Mesothelial cell of epicardium (in vitro differentiated cells): ENCODE data around the gene ERG. TPM values are rescaled to one million over a fixed set of nuclear protein-coding genes. Genes with fewer than 3 reads are reported as not detected.

ENCODE experiments used
- DNase-seq, 2 experiments: peaks; one replicate each; pipeline ENCODE4 v3.0.0; 2021; ENCODE audit warnings: low spot score in 2 of 2; ENCODE audit not compliant: unreplicated experiment in 2 of 2
- H3K27ac Mint-ChIP-seq: 2 replicates; pipeline ENCODE4 v1.8.0; 2021; ENCODE audit warnings: mixed read lengths
- H3K27me3 Mint-ChIP-seq: 2 replicates; pipeline ENCODE4 v1.8.0; 2021; ENCODE audit warnings: low read depth, mixed read lengths
- H3K36me3 Mint-ChIP-seq: 2 replicates; pipeline ENCODE4 v1.8.0; 2021; ENCODE audit warnings: mixed read lengths
- H3K4me1 Mint-ChIP-seq: 2 replicates; pipeline ENCODE4 v1.8.0; 2021; ENCODE audit warnings: mixed read lengths
- H3K4me3 Mint-ChIP-seq: 2 replicates; pipeline ENCODE4 v1.8.0; 2021; ENCODE audit warnings: mild to moderate bottlenecking, moderate library complexity, mixed read lengths
- H3K9me3 Mint-ChIP-seq: 2 replicates; pipeline ENCODE4 v1.8.0; 2021; ENCODE audit warnings: mixed read lengths
- CTCF ChIP-seq: fragments of 200-600 bp; sonication (generic); IDR thresholded peaks from one replicate; pipeline ENCODE4 v1.5.0; 2021; ENCODE audit warnings: antibody characterized with exemption; ENCODE audit not compliant: unreplicated experiment
- total RNA-seq: library from RNA; stranded (reverse); gene quantifications from 3 replicates; pipeline ENCODE4 v1.2.1, GENCODE V29; 2021

ERG gene
- total RNA-seq, 1 donor from 2014 or later: 2.5 TPM

- no peaks in the 10 kb centered on the region for H3K9me3 Mint-ChIP-seq
- TF ChIP-seq CTCF: no peak
- H3K27ac Mint-ChIP-seq: no peak overlapping the region
- H3K27me3 Mint-ChIP-seq: no peaks in the 10 kb centered on the region
- no peak for DNase-seq
- no peaks in the 10 kb centered on the region for H3K36me3 Mint-ChIP-seq
- H3K4me3 Mint-ChIP-seq: no peak overlapping the region
- H3K4me1 Mint-ChIP-seq: peaks cover 6% of the 10 kb centered on the region
Measured at GRCh38 chr21:38330666-38331065, 167.6 kb downstream of the ERG start.

Other genes starting within 250 kb of the ERG start
- gene KCNJ15, start 241.5 kb downstream of the ERG start, total RNA-seq: 0.70 to 1.9 TPM (median 1.1 TPM) in 3 replicates